ENCODE measurements around the gene RPS3. TPM values are rescaled to one million over a fixed set of nuclear protein-coding genes. Genes with fewer than 3 reads are reported as not detected.
"Not testable (repeated sequence)": the region's sequence is repeated elsewhere in the genome, so short reads cannot be mapped to it uniquely, and the experiment has no call there.

Gene RPS3
- total RNA-seq, 1 experiment from 2014 or later = 4,109 TPM

DNA sequence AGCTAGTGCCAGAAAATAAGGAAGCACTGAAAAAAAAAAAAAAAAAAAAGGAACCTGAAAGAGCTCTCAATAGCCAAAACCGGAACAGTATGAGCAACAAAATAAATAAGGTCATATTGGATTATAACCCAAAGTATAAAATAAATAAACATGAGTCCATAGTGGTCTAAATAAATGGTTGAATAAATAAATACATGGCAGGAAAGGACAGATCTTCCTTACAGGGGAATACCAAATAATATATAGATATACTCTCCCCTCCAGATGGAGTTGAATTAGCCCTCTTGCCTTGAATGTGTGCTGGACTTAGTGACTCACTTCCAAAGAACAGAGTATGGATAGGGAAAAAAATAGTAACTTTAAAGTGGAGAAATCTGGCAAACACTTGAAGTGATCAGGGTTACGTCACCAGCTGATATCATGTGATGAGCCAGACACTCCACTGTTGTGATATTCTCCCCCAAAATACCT lies 33.6 kb upstream of the RPS3 start:
- ChIA-PET POLR2A (no interaction called here), RAD21 (ENCODE audit: low non-redundant PET in 1 of 2, low total read pairs in 2 of 2, uncharacterized antibody in 2 of 2, unreplicated experiment in 2 of 2) (no interaction called here), CTCF (no interaction called here)
- Histone ChIP-seq H2AFZ (ENCODE audit: low read depth, low read length, poor library complexity, severe bottlenecking) (no peak overlapping the region), H3K9me2 (ENCODE audit: insufficient read depth) (no peaks in the 10 kb centered on the region), H3K27ac (ENCODE audit: low read depth, low read length) (no peak overlapping the region), H3K9ac (ENCODE audit: low read length) (no peak overlapping the region), H3K4me1 (ENCODE audit: control insufficient read depth in 1 of 2, insufficient read depth in 2 of 2, low read length in 2 of 2) (peaks cover 0 to 5% of the 10 kb centered on the region in 2 experiments; a peak in 1 of 4 replicates), H3K79me2 (ENCODE audit: insufficient read depth, low read length) (no peaks in the 10 kb centered on the region), H3K4me3 (replicated peaks in 1 of 2; ENCODE audit: low read depth in 1 of 2, low read length in 2 of 2) (no peak overlapping the region), H3K9me3 (ENCODE audit: control insufficient read depth in 1 of 2, insufficient read depth in 1 of 2, low read depth in 1 of 2, low read length in 2 of 2) (no peaks in the 10 kb centered on the region), H3K4me2 (ENCODE audit: low read length) (no peak overlapping the region), H3K27me3 (ENCODE audit: insufficient read depth, low read length) (no peaks in the 10 kb centered on the region), H4K20me1 (ENCODE audit: insufficient read depth) (no peaks in the 10 kb centered on the region), H3K36me3 (ENCODE audit: control insufficient read depth in 1 of 2, insufficient read depth in 2 of 2, low read length in 2 of 2) (no peaks in the 10 kb centered on the region)
- no peak for DNase-seq (ENCODE audit: low read depth, low spot score)
- BruUV-seq (replicated peaks) = no TSS peak
- TF ChIP-seq, protein P1, sequence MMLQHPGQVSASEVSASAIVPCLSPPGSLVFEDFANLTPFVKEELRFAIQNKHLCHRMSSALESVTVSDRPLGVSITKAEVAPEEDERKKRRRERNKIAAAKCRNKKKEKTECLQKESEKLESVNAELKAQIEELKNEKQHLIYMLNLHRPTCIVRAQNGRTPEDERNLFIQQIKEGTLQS (IDR thresholded peaks at IDR 0.05) = no peak
- no peak for TF ChIP-seq CTCF (IDR thresholded peaks at IDR 0.05 in 2 of 3, conservative IDR thresholded peaks at IDR 0.05 in 1 of 3; ENCODE audit: borderline replicate concordance in 1 of 3, insufficient read depth in 1 of 3, low read depth in 2 of 3, low read length in 2 of 3)
- TF ChIP-seq JUND (IDR thresholded peaks at IDR 0.05) = no peak
- no peak for TF ChIP-seq ELF1 (IDR thresholded peaks at IDR 0.05; ENCODE audit: borderline replicate concordance, low read depth)
- no peak for TF ChIP-seq ZFX (IDR thresholded peaks at IDR 0.05)
- no peak for TF ChIP-seq CEBPB (IDR thresholded peaks at IDR 0.05; ENCODE audit: low read depth)
- TF ChIP-seq POLR2A (IDR thresholded peaks at IDR 0.05; ENCODE audit: borderline replicate concordance, extremely low read depth, insufficient read depth, insufficient read length) = no peak
- TF ChIP-seq FOSL1 (IDR thresholded peaks at IDR 0.05; ENCODE audit: low read depth) = no peak
- no peak for TF ChIP-seq SP1 (IDR thresholded peaks at IDR 0.05; ENCODE audit: low read depth)
- TF ChIP-seq MAX (IDR thresholded peaks at IDR 0.05) = no peak
- no peak for TF ChIP-seq YY1 (IDR thresholded peaks at IDR 0.05; ENCODE audit: extremely low read depth, insufficient replicate concordance, low read depth, low read length)
- TF ChIP-seq EZH2phosphoT487 (IDR thresholded peaks at IDR 0.05; ENCODE audit: borderline replicate concordance) = no peak
- no peak for TF ChIP-seq RAD21 (IDR thresholded peaks at IDR 0.05; ENCODE audit: low read depth)
- TF ChIP-seq, protein P2, sequence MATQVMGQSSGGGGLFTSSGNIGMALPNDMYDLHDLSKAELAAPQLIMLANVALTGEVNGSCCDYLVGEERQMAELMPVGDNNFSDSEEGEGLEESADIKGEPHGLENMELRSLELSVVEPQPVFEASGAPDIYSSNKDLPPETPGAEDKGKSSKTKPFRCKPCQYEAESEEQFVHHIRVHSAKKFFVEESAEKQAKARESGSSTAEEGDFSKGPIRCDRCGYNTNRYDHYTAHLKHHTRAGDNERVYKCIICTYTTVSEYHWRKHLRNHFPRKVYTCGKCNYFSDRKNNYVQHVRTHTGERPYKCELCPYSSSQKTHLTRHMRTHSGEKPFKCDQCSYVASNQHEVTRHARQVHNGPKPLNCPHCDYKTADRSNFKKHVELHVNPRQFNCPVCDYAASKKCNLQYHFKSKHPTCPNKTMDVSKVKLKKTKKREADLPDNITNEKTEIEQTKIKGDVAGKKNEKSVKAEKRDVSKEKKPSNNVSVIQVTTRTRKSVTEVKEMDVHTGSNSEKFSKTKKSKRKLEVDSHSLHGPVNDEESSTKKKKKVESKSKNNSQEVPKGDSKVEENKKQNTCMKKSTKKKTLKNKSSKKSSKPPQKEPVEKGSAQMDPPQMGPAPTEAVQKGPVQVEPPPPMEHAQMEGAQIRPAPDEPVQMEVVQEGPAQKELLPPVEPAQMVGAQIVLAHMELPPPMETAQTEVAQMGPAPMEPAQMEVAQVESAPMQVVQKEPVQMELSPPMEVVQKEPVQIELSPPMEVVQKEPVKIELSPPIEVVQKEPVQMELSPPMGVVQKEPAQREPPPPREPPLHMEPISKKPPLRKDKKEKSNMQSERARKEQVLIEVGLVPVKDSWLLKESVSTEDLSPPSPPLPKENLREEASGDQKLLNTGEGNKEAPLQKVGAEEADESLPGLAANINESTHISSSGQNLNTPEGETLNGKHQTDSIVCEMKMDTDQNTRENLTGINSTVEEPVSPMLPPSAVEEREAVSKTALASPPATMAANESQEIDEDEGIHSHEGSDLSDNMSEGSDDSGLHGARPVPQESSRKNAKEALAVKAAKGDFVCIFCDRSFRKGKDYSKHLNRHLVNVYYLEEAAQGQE (IDR thresholded peaks at IDR 0.05; ENCODE audit: low read depth) = no peak
- intact Hi-C loops (cut with micrococcal nuclease) = no loop called here
- ATAC-seq = no peak

GRCh38 chr11:75366826-75367225 lies 32.5 kb upstream of the RPS3 start:
- RAD21 ChIA-PET (ENCODE audit: low non-redundant PET in 1 of 2, low total read pairs in 2 of 2, uncharacterized antibody in 2 of 2, unreplicated experiment in 2 of 2); H3K4me1 ChIP-seq (ENCODE audit: control insufficient read depth in 1 of 2, insufficient read depth in 2 of 2, low read length in 2 of 2); H3K9ac ChIP-seq (ENCODE audit: low read length); ATAC-seq; H3K9me3 ChIP-seq (ENCODE audit: control insufficient read depth in 1 of 2, insufficient read depth in 1 of 2, low read depth in 1 of 2, low read length in 2 of 2); H3K4me3 ChIP-seq (replicated peaks in 1 of 2; ENCODE audit: low read depth in 1 of 2, low read length in 2 of 2); H2AFZ ChIP-seq (ENCODE audit: low read depth, low read length, poor library complexity, severe bottlenecking); H3K79me2 ChIP-seq (ENCODE audit: insufficient read depth, low read length); H3K9me2 ChIP-seq (ENCODE audit: insufficient read depth); H3K27ac ChIP-seq (ENCODE audit: low read depth, low read length); CTCF ChIA-PET; H3K27me3 ChIP-seq (ENCODE audit: insufficient read depth, low read length); intact Hi-C loops (cut with micrococcal nuclease); H3K4me2 ChIP-seq (ENCODE audit: low read length); DNase-seq (ENCODE audit: low read depth, low spot score); BruUV-seq (replicated peaks); H4K20me1 ChIP-seq (ENCODE audit: insufficient read depth); POLR2A ChIA-PET; H3K36me3 ChIP-seq (ENCODE audit: control insufficient read depth in 1 of 2, insufficient read depth in 2 of 2, low read length in 2 of 2): not testable (repeated sequence)
